ENCODE measurements around the gene DNPEP. TPM values are rescaled to one million over a fixed set of nuclear protein-coding genes. Genes with fewer than 3 reads are reported as not detected.

Gene DNPEP
- total and polyA plus RNA-seq, 2 experiments from 2014 or later = 49.2 to 67.9 TPM

GRCh38 chr2:219422952-219423534, 35.3 kb upstream of the DNPEP start:
- H3K4me2 ChIP-seq = no peak overlapping the region
- ATAC-seq = no peak

More at GRCh38 chr2:219422952-219423534, 35.3 kb upstream of the DNPEP start:
- DNase-seq (ENCODE audit: low spot score) = no peak
- Histone ChIP-seq H3K4me1 (ENCODE audit: insufficient read depth) (peaks cover 4% of the 10 kb centered on the region; the same call in 1 of the 2 replicates), H3K4me3 (no peak overlapping the region), H4K20me1 (replicated peaks; ENCODE audit: insufficient read depth) (no peaks in the 10 kb centered on the region), H3K27ac (ENCODE audit: low read depth) (no peak overlapping the region), H3K36me3 (ENCODE audit: insufficient read depth) (no peaks in the 10 kb centered on the region), H3F3A (replicated peaks; ENCODE audit: low read depth) (0 out of 2 replicates have a peak, but pooled peaks cover 2% of the 10 kb centered on the region), H3K79me2 (replicated peaks; ENCODE audit: insufficient read depth) (no peaks in the 10 kb centered on the region), H3K27me3 (ENCODE audit: insufficient read depth) (peaks cover 34% of the 10 kb centered on the region), H2AFZ (no peak overlapping the region), H3K9me2 (ENCODE audit: insufficient read depth) (0 out of 2 replicates have a peak, but pooled peaks cover 3% of the 10 kb centered on the region)
- no peak overlapping the region for H3K27ac Mint-ChIP-seq
- no peaks in the 10 kb centered on the region for H3K9me3 Mint-ChIP-seq
- peaks cover 31% of the 10 kb centered on the region for H3K27me3 Mint-ChIP-seq (ENCODE audit: insufficient read depth, low read depth, poor library complexity)
- no peaks in the 10 kb centered on the region for H3K36me3 Mint-ChIP-seq (ENCODE audit: low read depth)
- H3K4me3 Mint-ChIP-seq = no peak overlapping the region
- TF ChIP-seq STAT1 (IDR thresholded peaks at IDR 0.05; ENCODE audit: unreplicated experiment) (no peak), NANOG (IDR thresholded peaks at IDR 0.05; ENCODE audit: borderline replicate concordance) (no peak), EZH2 (IDR thresholded peaks at IDR 0.05; ENCODE audit: low read depth, unreplicated experiment) (no peak), CTCF (conservative IDR thresholded peaks at IDR 0.05; ENCODE audit: low read depth in 2 of 2) (no peak), EZH2phosphoT487 (IDR thresholded peaks at IDR 0.05; ENCODE audit: unreplicated experiment) (no peak), POLR2AphosphoS5 (IDR thresholded peaks at IDR 0.05; ENCODE audit: low read depth) (no peak), ETS1 (IDR thresholded peaks at IDR 0.05) (no peak), CREB1 (CRISPR knock-in tag; IDR thresholded peaks at IDR 0.05; ENCODE audit: low read depth) (no peak), ZNF114 (CRISPR knock-in tag; IDR thresholded peaks at IDR 0.05) (no peak), ZNF462 (CRISPR knock-in tag; IDR thresholded peaks at IDR 0.05) (no peak), REST (IDR thresholded peaks at IDR 0.05; ENCODE audit: unreplicated experiment) (no peak), ZNF331 (CRISPR knock-in tag; IDR thresholded peaks at IDR 0.05; ENCODE audit: low read depth) (no peak), JUNB (IDR thresholded peaks at IDR 0.05; ENCODE audit: unreplicated experiment) (no peak)
- peaks cover 5% of the 10 kb centered on the region; the same call in 2 of the 3 replicates for H3K4me1 Mint-ChIP-seq
